ENCODE results near the gene FBXO44.
A peak's percentile ranks its signal among the peaks of the same experiment; 100 is the strongest.

FBXO44 gene

GRCh38 chr1:11639372-11639771 is 15.3 kb upstream of the FBXO44 start:
- DNase-seq (ENCODE audit: low read depth in 4 of 4, low spot score in 1 of 4) = no peak

GRCh38 chr1:11640101-11640500 is 14.6 kb upstream of the FBXO44 start:
- no peak for DNase-seq (ENCODE audit: low read depth in 4 of 4, low spot score in 1 of 4)

GRCh38 chr1:11640944-11641343 is 13.7 kb upstream of the FBXO44 start:
- no peak for DNase-seq (ENCODE audit: low read depth in 4 of 4, low spot score in 1 of 4)

GRCh38 chr1:11641776-11642305 is 12.8 kb upstream of the FBXO44 start:
- DNase-seq (ENCODE audit: low read depth in 4 of 4, low spot score in 1 of 4) = no peak

GRCh38 chr1:11642418-11643017 is 12.2 kb upstream of the FBXO44 start:
- peak; percentile 48 to 60 (median 52) for DNase-seq (ENCODE audit: low read depth in 4 of 4, low spot score in 1 of 4)

GRCh38 chr1:11643782-11644181 is 10.9 kb upstream of the FBXO44 start:
- no peak for DNase-seq (ENCODE audit: low read depth in 4 of 4, low spot score in 1 of 4)

GRCh38 chr1:11645270-11645669 is 9.4 kb upstream of the FBXO44 start:
- DNase-seq (ENCODE audit: low read depth in 4 of 4, low spot score in 1 of 4) = no peak

- peak; percentile 65 to 75 (median 66) for DNase-seq (ENCODE audit: low read depth in 4 of 4, low spot score in 1 of 4)
Observed at GRCh38 chr1:11645670-11646265, 8.9 kb upstream of the FBXO44 start.

- no peak for DNase-seq (ENCODE audit: low read depth in 4 of 4, low spot score in 1 of 4)
Observed at GRCh38 chr1:11646317-11646716, 8.4 kb upstream of the FBXO44 start.

GRCh38 chr1:11647333-11647732 is 7.3 kb upstream of the FBXO44 start:
- no peak for DNase-seq (ENCODE audit: low read depth in 4 of 4, low spot score in 1 of 4)

GRCh38 chr1:11648039-11648438 is 6.6 kb upstream of the FBXO44 start:
- DNase-seq (ENCODE audit: low read depth in 4 of 4, low spot score in 1 of 4) = no peak

GRCh38 chr1:11648732-11649158 is 5.9 kb upstream of the FBXO44 start:
- DNase-seq (ENCODE audit: low read depth in 4 of 4, low spot score in 1 of 4) = peak in 2 of 4 experiments; percentile 26

GRCh38 chr1:11649237-11649623 is 5.4 kb upstream of the FBXO44 start:
- DNase-seq (ENCODE audit: low read depth in 4 of 4, low spot score in 1 of 4) = no peak

GRCh38 chr1:11649624-11650330 is 4.9 kb upstream of the FBXO44 start:
- no peak for DNase-seq (ENCODE audit: low read depth in 4 of 4, low spot score in 1 of 4)

- peak; percentile 36 to 74 (median 50) for DNase-seq (ENCODE audit: low read depth in 4 of 4, low spot score in 1 of 4)
Observed at GRCh38 chr1:11650331-11650991, 4.2 kb upstream of the FBXO44 start.

GRCh38 chr1:11651017-11651416 is 3.7 kb upstream of the FBXO44 start:
- DNase-seq (ENCODE audit: low read depth in 4 of 4, low spot score in 1 of 4) = no peak

GRCh38 chr1:11652203-11652780 is 2.4 kb upstream of the FBXO44 start:
- DNase-seq (ENCODE audit: low read depth in 4 of 4, low spot score in 1 of 4) = no peak

- no peak for DNase-seq (ENCODE audit: low read depth in 4 of 4, low spot score in 1 of 4)
Observed at GRCh38 chr1:11653101-11653860, 1.4 kb upstream of the FBXO44 start.

- no peak for DNase-seq (ENCODE audit: low read depth in 4 of 4, low spot score in 1 of 4)
Observed at GRCh38 chr1:11653861-11654136, 878 bp upstream of the FBXO44 start.

- no peak for DNase-seq (ENCODE audit: low read depth in 4 of 4, low spot score in 1 of 4)
Observed at GRCh38 chr1:11654939-11655808, 497 bp downstream of the FBXO44 start.
